IPS-15b (cell line): ENCODE measurements around the gene CTAGE9.

Source experiments
- H3K27me3 ChIP-seq: one replicate; pipeline ENCODE4 v1.6.1; 2013; ENCODE audit warnings: low read length; ENCODE audit not compliant: control insufficient read depth, insufficient read depth
- H3K36me3 ChIP-seq: one replicate; pipeline ENCODE4 v1.6.1; 2013; ENCODE audit warnings: low read length; ENCODE audit not compliant: control insufficient read depth, insufficient read depth
- H3K4me1 ChIP-seq: one replicate; pipeline ENCODE4 v1.6.1; 2013; ENCODE audit warnings: mild to moderate bottlenecking, low read length; ENCODE audit not compliant: control insufficient read depth, insufficient read depth
- H3K4me3 ChIP-seq: one replicate; pipeline ENCODE4 v1.5.1; 2013; ENCODE audit warnings: low read depth, low read length
- H3K9ac ChIP-seq: one replicate; pipeline ENCODE4 v1.6.1; 2013; ENCODE audit warnings: low read depth, mild to moderate bottlenecking, low read length
- H3K9me3 ChIP-seq: one replicate; pipeline ENCODE4 v1.6.1; 2013; ENCODE audit warnings: mild to moderate bottlenecking, low read length; ENCODE audit not compliant: control insufficient read depth, insufficient read depth

The CTAGE9 gene

GRCh38 chr6:131687022-131687421 is 23.8 kb downstream of the CTAGE9 start:
- no peaks in the 10 kb centered on the region for H3K9me3 ChIP-seq
- no peaks in the 10 kb centered on the region for H3K27me3 ChIP-seq
- H3K9ac ChIP-seq = no peak overlapping the region
- H3K36me3 ChIP-seq = no peaks in the 10 kb centered on the region
- peaks cover 2% of the 10 kb centered on the region for H3K4me1 ChIP-seq
- H3K4me3 ChIP-seq = no peak overlapping the region

- no peak overlapping the region for H3K4me3 ChIP-seq
- H3K36me3 ChIP-seq = no peaks in the 10 kb centered on the region
- H3K9me3 ChIP-seq = no peaks in the 10 kb centered on the region
- no peaks in the 10 kb centered on the region for H3K27me3 ChIP-seq
- H3K4me1 ChIP-seq = peaks cover 2% of the 10 kb centered on the region
- no peak overlapping the region for H3K9ac ChIP-seq
Measured at GRCh38 chr6:131685266-131685780, 25.5 kb downstream of the CTAGE9 start.

- H3K36me3 ChIP-seq = no peaks in the 10 kb centered on the region
- no peaks in the 10 kb centered on the region for H3K9me3 ChIP-seq
- H3K9ac ChIP-seq = no peak overlapping the region
- no peaks in the 10 kb centered on the region for H3K27me3 ChIP-seq
- no peak overlapping the region for H3K4me3 ChIP-seq
- peaks cover 1% of the 10 kb centered on the region for H3K4me1 ChIP-seq
Measured at GRCh38 chr6:131683479-131683878, 27.3 kb downstream of the CTAGE9 start.

GRCh38 chr6:131682442-131682841 is 28.4 kb downstream of the CTAGE9 start:
- H3K4me3 ChIP-seq = no peak overlapping the region
- H3K4me1 ChIP-seq = no peaks in the 10 kb centered on the region
- H3K9ac ChIP-seq = no peak overlapping the region
- H3K27me3 ChIP-seq = no peaks in the 10 kb centered on the region
- H3K36me3 ChIP-seq = no peaks in the 10 kb centered on the region
- H3K9me3 ChIP-seq = no peaks in the 10 kb centered on the region

- no peaks in the 10 kb centered on the region for H3K4me1 ChIP-seq
- H3K9ac ChIP-seq = no peak overlapping the region
- H3K36me3 ChIP-seq = no peaks in the 10 kb centered on the region
- H3K9me3 ChIP-seq = no peaks in the 10 kb centered on the region
- no peaks in the 10 kb centered on the region for H3K27me3 ChIP-seq
- no peak overlapping the region for H3K4me3 ChIP-seq
Measured at GRCh38 chr6:131681585-131681984, 29.2 kb downstream of the CTAGE9 start.

- no peak overlapping the region for H3K9ac ChIP-seq
- H3K4me3 ChIP-seq = no peak overlapping the region
- no peaks in the 10 kb centered on the region for H3K27me3 ChIP-seq
- H3K9me3 ChIP-seq = no peaks in the 10 kb centered on the region
- no peaks in the 10 kb centered on the region for H3K4me1 ChIP-seq
- no peaks in the 10 kb centered on the region for H3K36me3 ChIP-seq
Measured at GRCh38 chr6:131680868-131681267, 29.9 kb downstream of the CTAGE9 start.

- Histone ChIP-seq H3K9ac (no peak overlapping the region), H3K9me3 (no peaks in the 10 kb centered on the region), H3K4me3 (no peak overlapping the region), H3K36me3 (no peaks in the 10 kb centered on the region), H3K4me1 (no peaks in the 10 kb centered on the region), H3K27me3 (no peaks in the 10 kb centered on the region)
Measured at GRCh38 chr6:131678442-131678841, 32.4 kb downstream of the CTAGE9 start.

- no peaks in the 10 kb centered on the region for H3K9me3 ChIP-seq
- no peaks in the 10 kb centered on the region for H3K27me3 ChIP-seq
- H3K9ac ChIP-seq = no peak overlapping the region
- H3K4me1 ChIP-seq = no peaks in the 10 kb centered on the region
- H3K36me3 ChIP-seq = no peaks in the 10 kb centered on the region
- no peak overlapping the region for H3K4me3 ChIP-seq
Measured at GRCh38 chr6:131673184-131673583, 37.6 kb downstream of the CTAGE9 start.

GRCh38 chr6:131669891-131670290 is 40.9 kb downstream of the CTAGE9 start:
- Histone ChIP-seq H3K4me3 (no peak overlapping the region), H3K9me3 (no peaks in the 10 kb centered on the region), H3K4me1 (no peaks in the 10 kb centered on the region), H3K36me3 (no peaks in the 10 kb centered on the region), H3K27me3 (peaks cover 4% of the 10 kb centered on the region), H3K9ac (no peak overlapping the region)

- Histone ChIP-seq H3K36me3 (no peaks in the 10 kb centered on the region), H3K9me3 (no peaks in the 10 kb centered on the region)
Measured at GRCh38 chr6:131663578-131664165, 47.1 kb downstream of the CTAGE9 start.

GRCh38 chr6:131660195-131660594 is 50.6 kb downstream of the CTAGE9 start:
- Histone ChIP-seq H3K4me1 (no peaks in the 10 kb centered on the region), H3K27me3 (no peaks in the 10 kb centered on the region), H3K9ac (no peak overlapping the region), H3K9me3 (no peaks in the 10 kb centered on the region), H3K36me3 (no peaks in the 10 kb centered on the region), H3K4me3 (no peak overlapping the region)

More at GRCh38 chr6:131663578-131664165, 47.1 kb downstream of the CTAGE9 start:
- Histone ChIP-seq H3K4me3 (no peak overlapping the region), H3K4me1 (no peaks in the 10 kb centered on the region), H3K9ac (no peak overlapping the region), H3K27me3 (peaks cover 4% of the 10 kb centered on the region)
